Measurements from ENCODE around the gene CCDC106.

- TF ChIP-seq CTCF (conservative IDR thresholded peaks at IDR 0.05 in 1 of 2, IDR thresholded peaks at IDR 0.05 in 1 of 2; ENCODE audit: extremely low read depth in 1 of 2, insufficient read depth in 1 of 2, low read depth in 1 of 2, low read length in 2 of 2) (no peak), EZH2 (IDR thresholded peaks at IDR 0.05; ENCODE audit: borderline replicate concordance, low read length) (no peak)
Measured at GRCh38 chr19:55686311-55687050, 38.5 kb downstream of the CCDC106 start.

Data from mammary epithelial cell (primary cell).